ENCODE data around the gene YARS1. TPM values are rescaled to one million over a fixed set of nuclear protein-coding genes. Genes with fewer than 3 reads are reported as not detected.

YARS1 gene
- total and polyA plus RNA-seq, 2 of the 13 experiments (the other 11 are each of a cell fraction or from before 2014, with no cell fraction given), result 50.1 to 113 TPM

GRCh38 chr1:32817815-32818786 lies 943 bp upstream of the YARS1 start (continued):
- TF ChIP-seq RXRB (CRISPR knock-in tag; IDR thresholded peaks at IDR 0.05; ENCODE audit: borderline replicate concordance) (peak; percentile 8; the same call in 1 of the 2 replicates), ZIK1 (CRISPR knock-in tag; IDR thresholded peaks at IDR 0.05; ENCODE audit: borderline replicate concordance, low read depth) (no peak), ZBTB20 (CRISPR knock-in tag; IDR thresholded peaks at IDR 0.05; ENCODE audit: borderline replicate concordance, low read depth) (no peak), MED13 (CRISPR knock-in tag; IDR thresholded peaks at IDR 0.05) (peak; percentile 38; the same call in 1 of the 2 replicates), MAFF (IDR thresholded peaks at IDR 0.05; ENCODE audit: low read depth, low read length) (no peak), ZKSCAN5 (CRISPR knock-in tag; IDR thresholded peaks at IDR 0.05) (no peak), ZNF619 (CRISPR knock-in tag; IDR thresholded peaks at IDR 0.05) (no peak), AHR (CRISPR knock-in tag; IDR thresholded peaks at IDR 0.05) (0 out of 2 replicates have a peak, but pooled peaks have one; percentile 10), ZNF33B (CRISPR knock-in tag; IDR thresholded peaks at IDR 0.05) (peak; percentile 26; the same call in 1 of the 2 replicates), MAZ (IDR thresholded peaks at IDR 0.05; ENCODE audit: borderline replicate concordance, low read depth, low read length) (no peak), MAZ (CRISPR knock-in tag; IDR thresholded peaks at IDR 0.05; ENCODE audit: low read depth) (no peak), HNF4G (IDR thresholded peaks at IDR 0.05; ENCODE audit: borderline replicate concordance, low read depth, low read length) (no peak; the same call in 1 of the 2 replicates), HNF4G (CRISPR knock-in tag; IDR thresholded peaks at IDR 0.05; ENCODE audit: borderline replicate concordance, low read depth) (no peak), HOXD1 (CRISPR knock-in tag; IDR thresholded peaks at IDR 0.05) (no peak), CBX2 (IDR thresholded peaks at IDR 0.05; ENCODE audit: low read depth, low read length) (no peak), CBX2 (CRISPR knock-in tag; IDR thresholded peaks at IDR 0.05; ENCODE audit: low read depth) (no peak), ZFP90 (CRISPR knock-in tag; IDR thresholded peaks at IDR 0.05; ENCODE audit: borderline replicate concordance) (0 out of 2 replicates have a peak, but pooled peaks have one; percentile 8), ZNF580 (CRISPR knock-in tag; IDR thresholded peaks at IDR 0.05; ENCODE audit: borderline replicate concordance, low read depth) (peak; percentile 48; the same call in 1 of the 2 replicates), PRMT3 (CRISPR knock-in tag; IDR thresholded peaks at IDR 0.05; ENCODE audit: borderline replicate concordance, low read depth) (no peak), MAFK (conservative IDR thresholded peaks at IDR 0.05 in 1 of 2, IDR thresholded peaks at IDR 0.05 in 1 of 2; ENCODE audit: low read length in 2 of 2) (no peak), HNF1B (CRISPR knock-in tag; IDR thresholded peaks at IDR 0.05) (peak; percentile 40; the same call in 1 of the 2 replicates), ZNF263 (CRISPR knock-in tag; IDR thresholded peaks at IDR 0.05) (no peak; the same call in 1 of the 2 replicates), POLR2G (IDR thresholded peaks at IDR 0.05; ENCODE audit: low read depth, low read length) (peak; percentile 66), PCBP2 (optimal IDR thresholded peaks at IDR 0.05; ENCODE audit: low read depth, low read length, poor library complexity, severe bottlenecking) (no peak), PRPF4 (IDR thresholded peaks at IDR 0.05; ENCODE audit: low read depth, low read length, poor library complexity, severe bottlenecking) (peak; percentile 60), GATAD2A (CRISPR knock-in tag; IDR thresholded peaks at IDR 0.05) (peak; percentile 16; the same call in 1 of the 2 replicates)

Measured in HepG2 (cell line).